Amygdala (tissue), 56 donors: ENCODE measurements around the gene FBLN1.

ENCODE experiments used
- DNase-seq, 56 donors: peaks; one replicate each; lab custom pipeline; 2025; lab: John Stamatoyannopoulos, UW

FBLN1 gene

DNA sequence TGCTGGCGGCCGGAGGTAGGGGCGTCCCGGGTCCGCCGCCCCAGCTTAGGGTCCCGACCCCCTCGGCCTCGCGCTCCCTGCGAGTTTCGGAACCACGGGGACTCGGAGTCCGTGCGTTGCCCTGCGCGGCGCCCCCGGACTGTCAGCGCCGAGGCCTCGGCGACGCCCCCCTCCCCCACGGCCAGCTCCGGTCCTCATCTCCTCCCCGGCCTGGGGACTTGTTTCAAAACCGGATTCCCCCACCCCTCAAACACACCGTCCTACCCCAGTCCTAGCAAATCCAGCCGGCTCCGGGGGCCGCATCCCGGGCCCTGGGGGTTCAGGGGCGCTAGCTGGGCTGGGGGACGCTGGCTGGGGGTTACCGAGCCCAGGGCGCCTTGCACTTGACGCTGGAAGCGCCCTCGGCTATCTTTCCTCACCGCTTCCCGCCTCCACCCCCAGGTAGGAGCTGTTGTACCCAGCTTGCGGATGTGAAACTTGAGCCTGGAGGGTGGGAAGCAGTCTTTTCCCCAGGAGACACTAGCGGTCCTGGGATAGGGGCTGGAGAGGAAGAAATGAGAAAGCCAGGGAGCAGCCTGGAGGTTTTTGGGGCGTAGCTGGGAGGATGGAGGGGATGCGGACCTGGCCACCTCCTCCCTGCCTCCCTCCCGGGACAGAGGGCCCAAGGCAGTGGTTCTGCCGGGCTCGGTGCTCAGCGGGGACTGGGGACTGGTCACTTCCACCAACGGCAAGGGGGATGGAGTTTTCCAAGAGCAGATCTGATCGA is 550 bp downstream of the FBLN1 start:
- no peak for DNase-seq

DNA sequence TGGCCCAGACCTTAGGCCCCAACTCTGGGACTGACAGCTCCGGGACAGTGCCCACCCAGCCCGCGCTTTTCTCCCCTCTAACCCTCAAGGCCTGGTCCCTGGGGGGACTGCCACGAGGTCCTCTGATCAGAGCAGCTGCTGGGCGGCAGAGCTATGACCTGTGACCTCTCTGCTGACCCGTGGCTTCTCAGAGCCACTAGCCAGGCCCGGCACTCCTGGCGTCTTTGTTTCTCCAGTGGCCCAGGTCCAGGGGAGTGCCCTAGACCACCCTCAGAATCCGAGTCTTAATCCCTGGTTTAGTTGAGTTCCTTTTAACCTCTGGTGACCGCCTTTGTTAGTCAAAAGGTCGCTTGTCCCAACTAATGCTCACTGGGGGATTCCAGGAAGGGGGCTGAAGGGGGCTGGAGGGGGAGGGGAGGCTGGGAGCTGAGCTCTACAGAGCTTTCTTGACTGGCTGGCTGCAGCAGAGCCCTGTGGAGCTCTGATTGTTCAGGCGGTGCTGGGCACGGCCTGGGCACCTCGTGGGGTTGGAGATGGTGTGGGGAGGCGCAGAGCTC is 1.2 kb downstream of the FBLN1 start:
- DNase-seq: no peak

DNA sequence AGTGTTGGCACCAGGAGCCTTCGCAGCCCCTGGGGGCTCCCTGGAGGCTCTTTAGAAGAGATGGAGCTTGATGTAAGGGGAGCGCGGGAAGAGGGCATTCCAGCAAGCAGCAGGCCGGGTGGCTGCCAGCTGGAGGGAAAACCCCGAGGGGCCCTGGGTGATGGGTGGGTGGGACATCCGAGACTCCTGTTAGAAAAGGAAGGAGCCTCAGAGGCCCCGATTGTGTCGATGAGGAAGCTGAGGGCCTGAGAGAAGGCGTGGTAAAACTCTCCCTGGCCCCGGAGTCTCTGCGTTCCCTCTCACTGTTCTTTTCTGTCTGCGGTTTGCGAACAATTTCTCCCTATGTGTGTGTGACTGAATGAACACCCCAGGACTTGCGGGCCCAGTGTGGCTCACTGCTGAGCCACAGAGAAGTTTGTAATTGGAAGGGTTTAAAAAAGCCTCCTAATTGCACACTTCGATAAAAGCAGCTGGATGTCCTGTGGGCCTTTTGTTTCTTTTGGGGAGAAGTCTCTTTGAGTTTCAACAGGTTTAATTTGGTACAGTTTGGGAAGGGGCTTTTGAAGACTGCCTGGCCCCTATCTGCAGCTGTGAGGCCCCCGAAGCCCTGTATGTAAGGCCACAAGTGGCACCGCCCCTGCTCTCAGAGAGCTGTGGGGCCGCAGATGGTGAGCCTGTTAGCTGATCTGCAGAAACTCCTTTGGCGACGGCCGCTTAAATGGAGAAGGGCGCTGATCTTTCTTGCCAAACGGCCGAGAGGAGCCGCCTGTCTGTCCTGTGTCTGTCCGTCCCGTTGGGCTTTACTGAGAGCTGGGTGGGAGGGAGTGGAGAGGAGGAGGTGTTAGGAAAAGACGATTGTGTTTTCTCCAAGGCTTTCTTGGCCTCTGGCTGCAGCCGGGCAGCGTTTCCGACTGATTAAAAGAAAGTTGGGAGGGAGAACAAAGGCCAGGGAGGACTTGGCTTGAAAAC is 2.0 kb downstream of the FBLN1 start:
- peak in 7 of 56 donors; percentile 11 to 40 (median 30) for DNase-seq

DNA sequence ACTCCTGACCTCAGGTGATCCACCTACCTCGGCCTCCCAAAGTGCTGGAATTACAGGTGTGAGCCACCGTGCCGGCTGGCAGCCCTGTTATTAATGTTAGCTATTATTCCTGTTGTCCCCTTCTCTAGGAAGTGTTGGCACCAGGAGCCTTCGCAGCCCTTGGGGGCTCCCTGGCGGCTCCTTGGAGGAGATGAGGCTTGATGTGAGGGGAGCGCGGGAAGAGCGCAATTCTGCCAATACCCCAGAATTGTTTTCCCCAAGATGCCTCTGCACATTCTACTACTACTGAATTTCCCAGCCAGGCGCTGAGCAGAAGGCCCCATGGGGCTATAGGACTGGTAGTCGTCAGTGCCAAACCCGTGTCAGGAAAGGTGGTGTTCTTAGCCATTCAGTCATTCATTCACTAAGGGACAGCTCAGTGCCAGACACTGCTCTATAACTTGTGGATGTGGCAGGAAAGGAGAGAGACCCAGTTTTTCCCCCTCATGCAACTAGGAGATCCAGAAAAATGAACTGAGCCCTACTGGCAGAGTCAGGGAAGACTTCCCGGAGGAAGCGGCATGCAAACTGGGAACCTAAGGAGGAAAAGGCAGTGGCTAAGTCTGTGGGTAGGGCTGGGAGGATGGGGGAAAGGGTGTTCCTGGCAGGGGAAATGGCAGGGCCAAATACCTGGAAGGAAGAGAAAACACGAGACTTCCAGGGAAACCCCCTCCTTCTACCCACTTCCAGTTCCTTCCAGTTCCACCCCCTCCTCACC is 3.5 kb downstream of the FBLN1 start:
- DNase-seq: no peak

DNA sequence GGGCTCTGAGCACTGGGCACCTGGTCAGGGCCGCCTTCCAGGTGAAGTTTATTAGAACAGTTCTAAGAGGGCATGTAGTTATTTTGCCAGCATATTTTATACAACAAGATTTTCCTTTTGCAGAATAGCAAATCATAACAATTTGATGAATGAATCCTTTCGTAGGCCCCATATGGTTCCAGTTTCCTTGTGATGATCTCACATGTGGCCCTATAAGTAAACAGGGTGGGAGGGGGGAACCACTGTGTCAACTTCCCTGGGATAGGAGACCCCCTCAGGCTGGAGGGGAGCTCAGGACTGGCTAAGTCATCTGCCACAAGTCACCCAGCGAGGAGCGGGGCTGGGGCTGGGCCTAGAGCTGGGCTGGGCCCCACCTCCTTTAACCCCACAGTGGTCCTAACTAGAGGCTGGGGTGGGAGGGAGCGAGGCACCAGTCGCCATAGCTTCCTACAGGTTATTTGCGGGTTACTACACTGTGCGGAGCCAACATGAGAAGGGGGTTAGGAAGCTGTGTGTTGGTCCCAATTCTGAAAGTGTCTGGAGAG is 4.2 kb downstream of the FBLN1 start:
- no peak for DNase-seq

DNA sequence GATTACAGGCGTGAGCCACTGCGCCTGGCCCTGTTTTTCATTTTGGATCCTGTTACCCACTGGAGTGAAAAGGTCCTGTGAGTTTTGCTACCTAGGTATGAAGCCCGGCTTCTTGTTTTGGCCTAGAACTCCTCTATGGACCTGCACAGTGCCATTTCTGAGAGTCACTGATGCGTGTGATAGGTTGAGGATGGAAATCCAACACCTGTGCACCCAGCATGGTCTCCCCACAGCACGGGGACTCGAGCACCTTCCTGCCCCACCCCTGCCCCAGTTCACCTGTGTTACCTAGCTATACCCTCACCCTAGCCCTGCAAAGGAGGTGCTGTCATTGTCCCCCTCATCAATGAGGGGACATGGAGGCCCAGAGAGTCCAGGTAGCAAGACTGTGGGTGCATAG is 5.1 kb downstream of the FBLN1 start:
- no peak for DNase-seq

DNA sequence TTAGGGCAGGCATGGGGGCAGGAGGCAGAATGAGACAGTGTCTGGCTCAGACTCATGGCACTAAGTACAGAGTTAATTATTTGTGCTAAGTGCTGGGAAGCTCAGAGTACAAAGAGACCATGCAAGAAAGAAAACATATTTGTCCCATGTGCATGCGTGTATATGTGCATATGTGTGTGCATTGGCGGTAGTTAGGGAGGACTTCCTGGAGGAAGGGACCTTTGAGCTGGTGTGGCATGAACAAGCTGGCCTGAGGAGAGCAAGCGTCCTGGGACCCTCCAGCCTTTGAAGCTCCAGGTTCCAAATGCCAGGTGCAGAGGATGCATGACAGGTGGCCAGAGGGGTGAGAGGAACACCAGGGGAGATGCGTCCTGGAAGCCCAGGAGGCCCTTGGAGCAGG is 6.1 kb downstream of the FBLN1 start:
- no peak for DNase-seq

DNA sequence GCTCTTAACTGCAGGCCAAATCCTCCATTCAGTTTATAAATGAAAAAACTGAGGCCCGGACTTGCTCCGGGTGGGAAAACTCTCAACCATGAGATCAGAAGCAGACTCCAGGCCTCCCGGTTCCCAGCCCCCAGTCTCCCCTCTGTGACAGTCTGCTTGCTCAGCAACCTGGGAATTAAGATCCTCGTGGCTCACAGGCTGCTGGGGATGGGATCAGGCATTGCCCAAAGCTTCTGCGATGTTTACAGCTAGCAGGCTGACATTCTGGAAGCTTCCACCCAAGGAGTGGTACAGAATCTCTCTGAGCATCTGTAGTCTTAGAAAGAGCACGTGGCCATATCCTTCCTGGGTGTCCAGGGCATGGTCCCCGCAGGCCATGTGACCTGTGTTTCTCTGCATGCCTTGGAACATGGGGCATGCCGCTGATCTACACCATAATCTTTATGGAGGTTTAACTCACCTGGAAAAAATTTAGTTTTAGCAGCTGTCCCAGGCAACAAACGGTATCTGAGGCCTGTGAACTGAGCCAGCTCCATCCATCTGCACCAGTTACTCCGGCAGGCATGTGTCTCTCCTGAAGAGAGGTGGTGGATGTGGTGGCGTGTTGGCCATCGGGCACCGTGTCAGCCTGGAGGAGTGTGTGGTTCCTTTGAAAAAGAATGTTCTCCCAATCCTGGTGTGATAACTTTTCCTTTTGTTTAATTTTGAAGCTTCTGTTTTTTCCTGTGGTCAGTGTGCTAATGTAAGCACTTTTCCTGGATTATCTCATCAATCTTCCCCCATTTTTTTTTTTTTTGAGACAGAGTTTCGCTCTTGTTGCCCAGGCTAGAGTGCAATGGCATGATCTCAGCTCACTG is 7.9 kb downstream of the FBLN1 start:
- DNase-seq: peak in 1 of 56 donors; percentile 20

DNA sequence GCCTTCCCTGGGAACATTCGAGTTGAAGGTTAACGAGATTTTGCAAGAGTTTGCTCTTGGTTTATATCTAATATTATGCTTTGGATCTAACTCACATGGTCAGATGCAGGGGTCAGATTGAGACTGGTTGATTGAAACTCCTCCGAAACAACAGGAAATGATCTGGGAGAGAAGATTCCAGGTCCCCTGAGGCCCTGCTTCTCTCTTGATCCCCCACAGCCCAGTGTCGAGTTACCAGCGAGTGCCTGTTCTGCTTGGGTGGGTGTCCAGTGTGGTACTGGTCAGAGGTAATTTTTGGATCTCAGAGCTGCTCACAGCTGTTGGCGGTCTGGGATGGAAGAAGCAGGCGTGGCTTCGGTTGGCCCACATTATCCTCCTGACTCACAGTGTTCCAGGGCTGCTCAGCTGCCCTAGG is 9.2 kb downstream of the FBLN1 start:
- DNase-seq: no peak

DNA sequence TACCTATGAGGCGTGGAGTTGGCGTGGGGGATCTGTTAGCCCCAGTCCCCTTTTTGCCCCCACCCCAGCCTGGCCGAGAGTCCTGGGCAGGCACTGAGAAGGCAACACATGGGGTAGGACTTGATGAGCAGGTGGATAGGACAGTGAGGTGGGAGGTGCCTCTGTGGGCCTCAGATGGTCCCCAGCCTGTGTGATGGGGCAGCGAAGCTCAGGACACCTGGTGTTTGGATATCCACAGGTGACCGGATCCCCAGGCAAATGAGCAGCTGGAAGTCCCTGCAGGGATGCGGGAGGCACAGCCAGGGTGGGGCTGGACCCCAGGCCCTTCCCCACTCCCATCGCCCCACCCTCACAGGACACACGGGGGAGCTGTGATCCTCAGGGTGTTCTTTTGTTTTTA is 9.7 kb downstream of the FBLN1 start:
- DNase-seq: no peak

DNA sequence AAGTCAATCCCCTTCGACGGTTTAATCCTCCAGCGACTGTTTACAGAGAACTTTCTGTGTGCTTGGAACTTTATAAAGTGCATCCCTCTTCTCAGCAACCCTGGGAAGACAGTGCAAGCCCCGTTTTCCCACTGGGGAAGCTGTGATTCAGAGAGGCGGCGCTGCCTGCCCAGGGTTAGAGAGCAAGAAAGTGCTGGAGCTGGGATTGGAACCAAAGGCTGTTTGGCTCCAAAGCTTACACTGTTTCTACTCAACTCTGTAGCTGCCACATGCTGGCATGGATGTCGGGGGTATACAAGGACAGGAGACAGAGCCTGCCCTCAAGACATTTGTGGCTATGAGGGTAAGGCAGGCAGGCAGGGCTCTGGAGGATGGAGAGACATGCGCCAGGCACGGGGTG is 13.0 kb downstream of the FBLN1 start:
- DNase-seq: peak in 5 of 56 donors; percentile 16 to 41 (median 24)

DNA sequence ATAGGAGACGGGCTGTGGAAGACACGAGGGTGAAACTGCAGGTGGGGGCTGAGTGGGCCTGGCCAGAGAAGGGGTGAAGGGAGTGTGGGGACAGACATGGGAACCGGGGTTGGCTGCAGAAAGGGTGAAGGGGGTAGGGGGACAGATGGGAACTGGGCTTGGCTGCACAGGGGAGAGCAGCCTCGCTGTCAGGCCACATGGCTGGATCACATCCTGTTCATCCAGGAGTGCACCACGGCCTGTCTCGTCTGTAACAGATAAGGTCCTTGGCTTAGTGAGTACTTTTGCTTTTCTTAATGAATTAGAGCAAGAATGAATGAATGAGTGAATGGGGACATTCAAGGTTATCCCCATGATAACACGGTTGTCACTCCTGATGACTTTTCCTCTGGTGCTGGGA is 13.5 kb downstream of the FBLN1 start:
- DNase-seq: no peak

DNA sequence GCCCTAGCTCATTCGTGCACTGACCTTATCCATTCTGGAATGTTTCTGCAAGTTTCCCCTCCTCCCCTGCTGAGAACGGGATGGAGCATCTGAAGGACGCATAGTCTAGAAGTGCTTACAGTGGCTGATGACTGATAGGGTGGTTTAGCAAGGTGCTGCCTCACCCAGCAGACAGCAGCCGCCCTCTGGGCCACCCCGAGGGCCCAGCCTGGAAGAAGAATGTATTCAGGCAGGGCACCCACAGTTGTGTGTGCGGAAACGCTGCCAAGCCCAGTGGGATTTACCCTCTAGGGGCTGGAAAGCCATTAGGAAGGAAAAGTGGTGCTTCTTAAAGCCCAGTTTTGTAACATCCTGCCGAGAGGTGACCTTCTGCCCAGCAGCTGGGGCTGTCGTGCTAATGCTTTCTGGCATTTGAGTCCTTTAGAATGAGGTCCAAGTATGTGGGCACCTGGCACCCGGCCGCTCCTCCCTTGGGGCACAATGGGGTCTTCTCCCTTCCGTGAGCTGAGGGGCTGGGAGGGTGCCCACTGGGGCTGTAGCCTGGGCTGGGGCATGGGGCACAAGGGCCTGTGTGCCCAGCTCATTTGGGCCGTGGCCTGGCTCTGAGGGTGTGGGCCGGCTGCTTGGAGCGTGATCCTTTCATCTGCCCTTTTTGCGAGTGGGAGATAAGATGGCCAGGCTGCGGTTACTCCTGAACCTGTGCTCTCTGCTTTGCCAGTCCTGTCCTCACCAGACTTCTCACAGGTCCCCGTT is 14.4 kb downstream of the FBLN1 start:
- DNase-seq: no peak

DNA sequence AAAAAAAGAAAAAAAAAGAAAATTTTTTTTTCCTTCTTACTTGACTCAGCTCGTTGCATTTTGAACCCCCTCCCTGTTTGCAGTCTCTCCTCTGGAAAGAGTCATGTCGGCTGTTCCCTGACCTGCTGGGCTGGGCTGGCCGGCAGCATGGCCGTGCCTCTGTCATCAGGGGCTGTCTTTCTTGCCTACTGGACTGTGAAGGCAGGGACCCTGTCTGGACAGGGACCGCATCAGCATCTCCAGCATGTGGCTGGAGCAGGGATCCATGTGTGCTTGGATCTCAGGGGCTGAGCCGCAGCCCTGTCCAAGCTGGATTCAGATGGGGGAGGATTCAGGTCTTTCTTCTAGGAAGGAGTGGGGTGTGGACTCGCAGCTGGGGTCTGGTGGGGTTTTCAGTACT is 15.5 kb downstream of the FBLN1 start:
- DNase-seq: no peak

DNA sequence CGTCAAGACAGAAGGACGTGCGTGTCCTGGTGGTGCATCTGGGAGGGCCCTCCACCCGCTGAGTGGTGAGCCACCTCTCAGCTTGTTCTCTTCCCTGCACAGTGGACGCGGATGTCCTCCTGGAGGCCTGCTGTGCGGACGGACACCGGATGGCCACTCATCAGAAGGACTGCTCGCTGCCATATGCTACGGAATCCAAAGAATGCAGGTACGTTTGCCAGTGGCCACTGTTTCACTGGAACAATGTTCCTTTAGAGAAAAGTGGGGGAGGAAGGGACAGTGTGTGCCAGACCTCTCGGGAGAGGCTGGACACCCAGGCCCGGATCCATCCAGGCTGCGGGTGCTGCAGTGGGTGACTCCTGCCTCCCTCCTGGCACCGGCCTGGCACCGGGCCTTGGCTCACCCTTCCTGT is 15.9 kb downstream of the FBLN1 start:
- DNase-seq: no peak

DNA sequence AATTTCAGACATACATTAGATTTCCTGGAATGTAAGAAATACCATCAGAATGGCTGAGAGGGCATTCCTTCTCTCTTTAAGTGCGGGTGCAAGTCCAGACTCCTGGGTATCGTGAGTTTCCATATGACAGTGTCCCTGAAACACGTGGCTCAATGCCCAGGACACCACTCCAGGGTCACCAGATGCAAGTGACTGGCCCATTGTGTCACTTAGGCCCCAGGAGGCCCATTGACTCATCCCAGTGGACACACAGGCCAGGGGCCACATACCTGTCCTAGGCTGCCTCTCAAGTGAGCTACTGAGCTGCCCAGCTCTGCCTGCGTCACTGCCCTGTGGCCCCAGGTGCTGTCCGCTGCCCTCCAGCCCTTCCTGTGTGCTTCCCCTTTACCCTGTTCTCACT is 18.5 kb downstream of the FBLN1 start:
- no peak for DNase-seq

DNA sequence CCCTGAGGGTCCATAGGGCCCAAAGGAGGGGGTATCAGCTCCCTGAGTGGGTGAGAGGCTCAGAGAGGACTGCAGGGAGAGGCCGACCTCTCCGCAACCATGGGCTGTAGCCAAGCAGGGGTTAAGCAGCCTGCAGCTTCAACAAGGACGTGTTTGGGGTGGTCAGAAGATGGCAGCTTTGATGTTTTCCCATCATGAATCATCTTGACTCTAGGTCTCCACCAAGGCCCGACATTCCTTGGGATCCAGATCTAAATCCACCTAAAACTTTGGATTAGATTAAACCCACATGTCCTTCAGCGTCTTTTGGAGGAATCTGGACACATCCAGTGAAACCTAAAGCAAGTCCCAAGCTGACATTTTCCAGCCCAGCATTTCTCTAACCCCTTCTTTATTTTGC is 19.8 kb downstream of the FBLN1 start:
- no peak for DNase-seq

DNA sequence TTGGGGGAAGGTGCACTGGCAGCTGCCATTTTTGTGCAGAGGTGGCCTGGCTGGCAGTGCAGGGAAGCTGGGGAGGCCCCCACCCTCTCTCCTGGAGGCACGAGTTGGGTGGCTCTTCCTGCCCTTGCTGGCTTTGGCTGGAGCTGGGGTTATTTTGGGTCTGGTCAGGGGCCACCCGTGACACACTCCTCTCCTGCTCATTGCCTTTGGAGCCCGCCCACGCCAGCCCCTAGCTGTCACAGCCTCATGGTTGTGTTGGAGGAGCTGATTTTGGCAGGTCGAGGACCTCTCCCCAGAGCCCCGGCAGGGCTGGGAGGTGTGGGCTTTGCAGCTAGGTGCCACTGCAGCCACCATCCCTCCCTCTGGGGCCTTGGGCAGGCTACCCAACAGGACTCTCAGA is 21.5 kb downstream of the FBLN1 start:
- DNase-seq: no peak

DNA sequence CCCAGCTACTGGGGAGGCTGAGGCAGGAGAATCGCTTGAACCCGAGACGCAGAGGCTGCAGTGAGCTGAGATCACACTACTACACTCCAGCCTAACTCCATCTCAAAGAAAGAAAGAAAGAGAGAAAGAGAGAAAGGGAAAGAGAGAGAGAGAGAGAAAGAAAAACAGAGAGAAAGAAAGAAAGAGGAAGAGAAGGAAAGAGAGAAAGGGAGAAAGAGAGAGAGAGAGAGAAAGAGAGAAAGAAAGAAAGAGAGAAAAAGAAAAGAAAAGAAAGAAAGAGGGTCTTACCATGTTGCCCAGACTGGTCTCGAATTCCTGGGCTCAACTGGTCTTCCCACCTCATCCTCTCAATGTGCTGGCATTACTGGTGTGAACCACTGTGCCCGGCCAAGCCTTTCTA is 22.3 kb downstream of the FBLN1 start:
- DNase-seq: no peak
